IPS-20b (cell line): ENCODE measurements around the gene SOX13.

ENCODE experiments used
- H3K27ac ChIP-seq: one replicate; pipeline ENCODE4 v1.5.1; 2013; ENCODE audit warnings: low read length
- H3K27me3 ChIP-seq: 2 replicates; pipeline ENCODE4 v1.6.1; 2013; ENCODE audit warnings: mild to moderate bottlenecking, low read length, inconsistent platforms; ENCODE audit not compliant: insufficient read depth
- H3K36me3 ChIP-seq: 2 replicates; pipeline ENCODE4 v1.6.1; 2013; ENCODE audit warnings: low read depth, mild to moderate bottlenecking, inconsistent platforms, low read length, moderate library complexity; ENCODE audit not compliant: insufficient read depth
- H3K4me1 ChIP-seq: 2 replicates; pipeline ENCODE4 v1.6.1; 2013; ENCODE audit warnings: mild to moderate bottlenecking, control low read depth, inconsistent platforms, low read length, moderate library complexity; ENCODE audit not compliant: insufficient read depth
- H3K4me3 ChIP-seq: 2 replicates; pipeline ENCODE4 v1.5.1; 2013; ENCODE audit warnings: mild to moderate bottlenecking, low read length, inconsistent platforms
- H3K9ac ChIP-seq: 2 replicates; pipeline ENCODE4 v1.6.1; 2013; ENCODE audit warnings: low read depth, mild to moderate bottlenecking, inconsistent platforms, low read length, moderate library complexity
- H3K9me3 ChIP-seq: 2 replicates; pipeline ENCODE4 v1.6.1; 2013; ENCODE audit warnings: mild to moderate bottlenecking, low read depth, low read length, inconsistent platforms; ENCODE audit not compliant: insufficient read depth

Gene SOX13

GRCh38 chr1:204112876-204113730 lies 40.2 kb downstream of the SOX13 start:
- Histone ChIP-seq H3K36me3 (peaks cover 38% of the 10 kb centered on the region), H3K27ac (no peak overlapping the region), H3K9ac (no peak overlapping the region), H3K27me3 (no peaks in the 10 kb centered on the region), H3K9me3 (no peaks in the 10 kb centered on the region), H3K4me1 (peaks cover 21% of the 10 kb centered on the region), H3K4me3 (no peak overlapping the region)

GRCh38 chr1:204113896-204114295 lies 41.0 kb downstream of the SOX13 start:
- Histone ChIP-seq H3K36me3 (peaks cover 45% of the 10 kb centered on the region), H3K4me3 (no peak overlapping the region), H3K9ac (no peak overlapping the region), H3K27ac (no peak overlapping the region), H3K27me3 (no peaks in the 10 kb centered on the region), H3K9me3 (no peaks in the 10 kb centered on the region), H3K4me1 (peaks cover 17% of the 10 kb centered on the region)

- no peaks in the 10 kb centered on the region for H3K27me3 ChIP-seq
- no peak overlapping the region for H3K9ac ChIP-seq
- H3K4me3 ChIP-seq = no peak overlapping the region
- H3K9me3 ChIP-seq = no peaks in the 10 kb centered on the region
- peaks cover 11% of the 10 kb centered on the region; the same call in 1 of the 2 replicates for H3K4me1 ChIP-seq
- peaks cover 52% of the 10 kb centered on the region for H3K36me3 ChIP-seq
- H3K27ac ChIP-seq = no peak overlapping the region
These were observed 41.7 kb downstream of the SOX13 start for GRCh38 chr1:204114606-204115005.

- no peak overlapping the region for H3K27ac ChIP-seq
- no peaks in the 10 kb centered on the region for H3K27me3 ChIP-seq
- H3K4me1 ChIP-seq = peaks cover 11% of the 10 kb centered on the region; the same call in 1 of the 2 replicates
These were observed 42.2 kb downstream of the SOX13 start for GRCh38 chr1:204115116-204115515.

GRCh38 chr1:204116539-204116938 lies 43.6 kb downstream of the SOX13 start:
- no peak overlapping the region for H3K27ac ChIP-seq
- H3K9me3 ChIP-seq = no peaks in the 10 kb centered on the region
- H3K36me3 ChIP-seq = peaks cover 68% of the 10 kb centered on the region
- no peak overlapping the region for H3K4me3 ChIP-seq
- no peaks in the 10 kb centered on the region for H3K4me1 ChIP-seq
- no peaks in the 10 kb centered on the region for H3K27me3 ChIP-seq
- no peak overlapping the region for H3K9ac ChIP-seq

More at GRCh38 chr1:204115116-204115515, 42.2 kb downstream of the SOX13 start:
- Histone ChIP-seq H3K36me3 (peaks cover 57% of the 10 kb centered on the region), H3K4me3 (no peak overlapping the region), H3K9me3 (no peaks in the 10 kb centered on the region), H3K9ac (no peak overlapping the region)

- H3K27ac ChIP-seq = no peak overlapping the region
- H3K36me3 ChIP-seq = peaks cover 94% of the 10 kb centered on the region
- no peaks in the 10 kb centered on the region for H3K27me3 ChIP-seq
- no peak overlapping the region for H3K4me3 ChIP-seq
- H3K9me3 ChIP-seq = no peaks in the 10 kb centered on the region
- no peak overlapping the region for H3K9ac ChIP-seq
- no peaks in the 10 kb centered on the region for H3K4me1 ChIP-seq
These were observed 49.1 kb downstream of the SOX13 start for GRCh38 chr1:204121840-204122555.

GRCh38 chr1:204123376-204123775 lies 50.5 kb downstream of the SOX13 start:
- Histone ChIP-seq H3K4me1 (no peaks in the 10 kb centered on the region; the same call in 1 of the 2 replicates), H3K9ac (no peak overlapping the region), H3K36me3 (peaks cover 94% of the 10 kb centered on the region), H3K27me3 (no peaks in the 10 kb centered on the region), H3K27ac (no peak overlapping the region), H3K9me3 (no peaks in the 10 kb centered on the region), H3K4me3 (no peak overlapping the region)

- no peak overlapping the region for H3K4me3 ChIP-seq
- no peak overlapping the region for H3K9ac ChIP-seq
- H3K9me3 ChIP-seq = no peaks in the 10 kb centered on the region
- no peak overlapping the region for H3K27ac ChIP-seq
- peaks cover 86% of the 10 kb centered on the region for H3K36me3 ChIP-seq
- no peaks in the 10 kb centered on the region for H3K27me3 ChIP-seq
- H3K4me1 ChIP-seq = peaks cover 3% of the 10 kb centered on the region; the same call in 1 of the 2 replicates
These were observed 51.7 kb downstream of the SOX13 start for GRCh38 chr1:204124639-204125038.

- no peak overlapping the region for H3K9ac ChIP-seq
- H3K36me3 ChIP-seq = peaks cover 83% of the 10 kb centered on the region
- H3K4me3 ChIP-seq = no peak overlapping the region
- no peaks in the 10 kb centered on the region for H3K9me3 ChIP-seq
- no peaks in the 10 kb centered on the region for H3K27me3 ChIP-seq
- no peak overlapping the region for H3K27ac ChIP-seq
- peaks cover 3% of the 10 kb centered on the region; the same call in 1 of the 2 replicates for H3K4me1 ChIP-seq
These were observed 52.9 kb downstream of the SOX13 start for GRCh38 chr1:204125759-204126351.

- Histone ChIP-seq H3K9me3 (no peaks in the 10 kb centered on the region), H3K4me1 (peaks cover 6% of the 10 kb centered on the region; the same call in 1 of the 2 replicates), H3K27me3 (no peaks in the 10 kb centered on the region), H3K4me3 (no peak overlapping the region), H3K36me3 (peaks cover 79% of the 10 kb centered on the region), H3K9ac (no peak overlapping the region), H3K27ac (no peak overlapping the region)
These were observed 53.5 kb downstream of the SOX13 start for GRCh38 chr1:204126386-204126785.

- Histone ChIP-seq H3K9ac (no peak overlapping the region), H3K4me1 (peaks cover 6% of the 10 kb centered on the region; the same call in 1 of the 2 replicates), H3K9me3 (no peaks in the 10 kb centered on the region), H3K36me3 (peaks cover 73% of the 10 kb centered on the region), H3K27ac (no peak overlapping the region), H3K27me3 (no peaks in the 10 kb centered on the region), H3K4me3 (no peak overlapping the region)
These were observed 54.0 kb downstream of the SOX13 start for GRCh38 chr1:204126956-204127355.
